ENCODE measurements around the gene TRIO. TPM values are rescaled to one million over a fixed set of nuclear protein-coding genes. Genes with fewer than 3 reads are reported as not detected.
A peak's percentile ranks its signal among the peaks of the same experiment; 100 is the strongest.

The TRIO gene
- total RNA-seq, 4 donors from 2014 or later, result 186 to 388 (median 285) TPM

- Histone ChIP-seq H3K9me3 (no peaks in the 10 kb centered on the region), H3K27me3 (no peaks in the 10 kb centered on the region), H3K4me1 (peaks cover 11 to 80% (median 54%) of the 10 kb centered on the region in 4 donors), H3K36me3 (no peaks in the 10 kb centered on the region), H3K27ac (peak overlapping the region; percentile 76 to 85 (median 84)), H3K4me3 (no peak overlapping the region)
- in situ Hi-C loops (cut with MboI; ENCODE audit: low pct_ligation_motif_present in 1 of 4, low pct_unique_long_range_greater_than_20kb in 1 of 4, low sequenced_read_pairs in 3 of 4) (no loop called here), intact Hi-C loops (cut with DNase I; ENCODE audit: low total_unique reads) (no loop called here)
- DNase-seq, result no peak
- WGBS, 2 donors (ENCODE audit: low coverage in 1 of 2), result 87 to 88% methylated on average over 7 to 11 of the region's 11 CpGs
- TF ChIP-seq CTCF (IDR thresholded peaks at IDR 0.05) (no peak), POLR2AphosphoS5 (IDR thresholded peaks at IDR 0.05) (no peak), EP300 (IDR thresholded peaks at IDR 0.05; ENCODE audit: low read depth) (no peak), POLR2A (IDR thresholded peaks at IDR 0.05) (no peak)
These were observed 41.6 kb downstream of the TRIO start for GRCh38 chr5:14184725-14185124.

GRCh38 chr5:14185326-14186058, 42.4 kb downstream of the TRIO start:
- WGBS, 2 donors (ENCODE audit: low coverage in 1 of 2), result 40 to 64% methylated on average over 2 to 7 of the region's 7 CpGs
- DNase-seq, result no peak
- no peak overlapping the region for H3K4me3 ChIP-seq
- H3K4me1 ChIP-seq, result peaks cover 11 to 86% (median 61%) of the 10 kb centered on the region in 4 donors
- intact Hi-C loops (cut with DNase I; ENCODE audit: low total_unique reads) (no loop called here), in situ Hi-C loops (cut with MboI; ENCODE audit: low pct_ligation_motif_present in 1 of 4, low pct_unique_long_range_greater_than_20kb in 1 of 4, low sequenced_read_pairs in 3 of 4) (no loop called here)
- H3K9me3 ChIP-seq, result no peaks in the 10 kb centered on the region
- no peak for TF ChIP-seq EP300 (IDR thresholded peaks at IDR 0.05; ENCODE audit: low read depth)
- no peak for TF ChIP-seq POLR2AphosphoS5 (IDR thresholded peaks at IDR 0.05)
- no peak for TF ChIP-seq CTCF (IDR thresholded peaks at IDR 0.05)
- no peak for TF ChIP-seq POLR2A (IDR thresholded peaks at IDR 0.05)
- H3K27ac ChIP-seq, result peak overlapping the region; percentile 76 to 85 (median 84)
- H3K36me3 ChIP-seq, result no peaks in the 10 kb centered on the region
- no peaks in the 10 kb centered on the region for H3K27me3 ChIP-seq

- Histone ChIP-seq H3K36me3 (no peaks in the 10 kb centered on the region), H3K4me1 (peaks cover 11 to 92% (median 66%) of the 10 kb centered on the region in 4 donors), H3K27me3 (no peaks in the 10 kb centered on the region), H3K4me3 (no peak overlapping the region), H3K27ac (peak overlapping the region; percentile 76 to 85 (median 84)), H3K9me3 (no peaks in the 10 kb centered on the region)
- TF ChIP-seq CTCF (IDR thresholded peaks at IDR 0.05), result no peak
- no peak for DNase-seq
- in situ Hi-C loops (cut with MboI; ENCODE audit: low pct_ligation_motif_present in 1 of 4, low pct_unique_long_range_greater_than_20kb in 1 of 4, low sequenced_read_pairs in 3 of 4) (no loop called here), intact Hi-C loops (cut with DNase I; ENCODE audit: low total_unique reads) (no loop called here)
- WGBS, 2 donors (ENCODE audit: low coverage in 1 of 2), result 78% methylated on average over 7 of the region's 7 CpGs; no CpG with 5 or more reads in 1 of the 2 donors
These were observed 43.1 kb downstream of the TRIO start for GRCh38 chr5:14186059-14186830.

GRCh38 chr5:14187157-14187556, 44.0 kb downstream of the TRIO start:
- intact Hi-C loops (cut with DNase I; ENCODE audit: low total_unique reads) (no loop called here), in situ Hi-C loops (cut with MboI; ENCODE audit: low pct_ligation_motif_present in 1 of 4, low pct_unique_long_range_greater_than_20kb in 1 of 4, low sequenced_read_pairs in 3 of 4) (no loop called here)
- Histone ChIP-seq H3K27ac (peak overlapping the region; percentile 76 to 85 (median 84)), H3K36me3 (no peaks in the 10 kb centered on the region), H3K4me1 (peaks cover 11 to 90% (median 64%) of the 10 kb centered on the region in 4 donors), H3K27me3 (no peaks in the 10 kb centered on the region), H3K4me3 (no peak overlapping the region), H3K9me3 (no peaks in the 10 kb centered on the region)
- no peak for DNase-seq
- WGBS, 2 donors (ENCODE audit: low coverage in 1 of 2), result 58 to 67% methylated on average over 3 of the region's 3 CpGs
- TF ChIP-seq EP300 (IDR thresholded peaks at IDR 0.05; ENCODE audit: low read depth) (no peak), POLR2A (IDR thresholded peaks at IDR 0.05) (no peak), CTCF (IDR thresholded peaks at IDR 0.05) (no peak), POLR2AphosphoS5 (IDR thresholded peaks at IDR 0.05) (no peak)

Measured in transverse colon (tissue), 4 donors.